ENCODE data around the gene USE1.

DNA sequence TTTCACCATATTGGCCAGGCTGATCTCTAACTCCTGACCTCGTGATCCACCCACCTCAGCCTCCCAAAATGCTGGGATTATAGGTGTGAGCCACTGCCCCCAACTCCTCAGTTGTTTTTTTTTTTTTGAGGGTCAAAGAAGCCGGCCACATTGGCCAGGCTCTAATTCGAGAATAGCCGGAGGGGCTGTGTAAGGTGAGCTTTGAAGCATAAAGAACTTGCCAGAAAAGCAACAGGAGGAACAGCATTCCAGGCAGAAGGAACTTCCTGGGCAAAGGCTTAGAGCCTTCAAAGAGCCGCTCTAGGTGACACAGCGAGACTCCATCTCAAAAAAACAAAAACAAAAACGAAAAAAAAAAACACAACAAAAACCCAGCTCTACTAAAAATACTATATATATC is 50.9 kb downstream of the USE1 start:
- TF ChIP-seq, protein P1, sequence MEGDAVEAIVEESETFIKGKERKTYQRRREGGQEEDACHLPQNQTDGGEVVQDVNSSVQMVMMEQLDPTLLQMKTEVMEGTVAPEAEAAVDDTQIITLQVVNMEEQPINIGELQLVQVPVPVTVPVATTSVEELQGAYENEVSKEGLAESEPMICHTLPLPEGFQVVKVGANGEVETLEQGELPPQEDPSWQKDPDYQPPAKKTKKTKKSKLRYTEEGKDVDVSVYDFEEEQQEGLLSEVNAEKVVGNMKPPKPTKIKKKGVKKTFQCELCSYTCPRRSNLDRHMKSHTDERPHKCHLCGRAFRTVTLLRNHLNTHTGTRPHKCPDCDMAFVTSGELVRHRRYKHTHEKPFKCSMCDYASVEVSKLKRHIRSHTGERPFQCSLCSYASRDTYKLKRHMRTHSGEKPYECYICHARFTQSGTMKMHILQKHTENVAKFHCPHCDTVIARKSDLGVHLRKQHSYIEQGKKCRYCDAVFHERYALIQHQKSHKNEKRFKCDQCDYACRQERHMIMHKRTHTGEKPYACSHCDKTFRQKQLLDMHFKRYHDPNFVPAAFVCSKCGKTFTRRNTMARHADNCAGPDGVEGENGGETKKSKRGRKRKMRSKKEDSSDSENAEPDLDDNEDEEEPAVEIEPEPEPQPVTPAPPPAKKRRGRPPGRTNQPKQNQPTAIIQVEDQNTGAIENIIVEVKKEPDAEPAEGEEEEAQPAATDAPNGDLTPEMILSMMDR (IDR thresholded peaks at IDR 0.05): no peak
- no peak for TF ChIP-seq POLR2A (IDR thresholded peaks at IDR 0.05)
- no peak for TF ChIP-seq EP300 (IDR thresholded peaks at IDR 0.05; ENCODE audit: low read depth)
- no peak for TF ChIP-seq POLR2AphosphoS5 (IDR thresholded peaks at IDR 0.05)

Measured in transverse colon (tissue), 4 donors.